GM21529 (cell line): ENCODE results near the gene HOXB3.

ENCODE experiments used
- ATAC-seq: cut with Tn5 transposase; IDR thresholded peaks from one replicate; pipeline ENCODE4 v1.9.1; 2021; ENCODE audit not compliant: unreplicated experiment

Gene HOXB3

GRCh38 chr17:48613862-48614694 is 24.0 kb upstream of the HOXB3 start:
- ATAC-seq: no peak

GRCh38 chr17:48612854-48613691 is 23.0 kb upstream of the HOXB3 start:
- ATAC-seq: no peak

GRCh38 chr17:48612456-48612853 is 22.4 kb upstream of the HOXB3 start:
- ATAC-seq: no peak

- ATAC-seq: no peak
Observed at GRCh38 chr17:48611681-48612455, 21.8 kb upstream of the HOXB3 start.

- ATAC-seq: no peak
Observed at GRCh38 chr17:48611213-48611612, 21.2 kb upstream of the HOXB3 start.

- no peak for ATAC-seq
Observed at GRCh38 chr17:48610282-48611211, 20.5 kb upstream of the HOXB3 start, which contains the start of gene HOXB7. HOXB7 (minus strand) TSS chr17:48611017; CDS start chr17:48610918, 99 bp downstream.

- ATAC-seq: no peak
Observed at GRCh38 chr17:48609759-48610281, 19.8 kb upstream of the HOXB3 start.

- no peak for ATAC-seq
Observed at GRCh38 chr17:48609033-48609432, 19.0 kb upstream of the HOXB3 start.

- ATAC-seq: no peak
Observed at GRCh38 chr17:48608494-48608834, 18.4 kb upstream of the HOXB3 start.

- no peak for ATAC-seq
Observed at GRCh38 chr17:48606892-48607614, 17.0 kb upstream of the HOXB3 start.

GRCh38 chr17:48605991-48606891 is 16.2 kb upstream of the HOXB3 start:
- no peak for ATAC-seq

GRCh38 chr17:48605409-48605919 is 15.4 kb upstream of the HOXB3 start:
- ATAC-seq: no peak

- ATAC-seq: no peak
Observed at GRCh38 chr17:48604770-48605329, 14.8 kb upstream of the HOXB3 start, which contains the start of gene HOXB6. HOXB6 (minus strand) TSS chr17:48604986; CDS start chr17:48598150, 6,836 bp downstream.

GRCh38 chr17:48603959-48604769 is 14.1 kb upstream of the HOXB3 start:
- ATAC-seq: no peak

GRCh38 chr17:48601539-48602425 is 11.7 kb upstream of the HOXB3 start:
- no peak for ATAC-seq

GRCh38 chr17:48601207-48601538 is 11.1 kb upstream of the HOXB3 start:
- no peak for ATAC-seq
